AG09309 (cell line): ENCODE measurements around the gene C6.

ENCODE experiments used
- DNase-seq: peaks from one replicate; pipeline ENCODE4 v3.0.0-alpha.2; 2010; ENCODE audit warnings: low read depth
- H3K4me3 ChIP-seq: 2 replicates; pipeline ENCODE4 v1.5.1; 2011; ENCODE audit warnings: mild to moderate bottlenecking, low read depth, low read length, moderate library complexity; ENCODE audit not compliant: control insufficient read depth
- CTCF ChIP-seq: IDR thresholded peaks from 2 replicates; pipeline ENCODE4 v1.5.1; 2011; ENCODE audit warnings: mild to moderate bottlenecking, low read depth, low read length, inconsistent platforms; ENCODE audit not compliant: insufficient read depth, control insufficient read depth; ENCODE audit errors: missing control alignments

The C6 gene

GRCh38 chr5:41094871-41095270, 118.5 kb downstream of the C6 start:
- no peak for DNase-seq
- H3K4me3 ChIP-seq: no peak overlapping the region
- no peak for TF ChIP-seq CTCF

- DNase-seq: no peak
- no peak overlapping the region for H3K4me3 ChIP-seq
- no peak for TF ChIP-seq CTCF
Observed at GRCh38 chr5:41093803-41094202, 119.5 kb downstream of the C6 start.
